HepG2 (cell line): Measurements from ENCODE around the gene NOTO. TPM values are rescaled to one million over a fixed set of nuclear protein-coding genes. Genes with fewer than 3 reads are reported as not detected.

ENCODE experiments used
- CENPBD1 ChIP-seq: sonication (generic); formaldehyde crosslinking; IDR thresholded peaks from 2 replicates; pipeline ENCODE4 v1.8.0; 2022; ENCODE audit warnings: missing genetic modification reagents, low read depth, mild to moderate bottlenecking, borderline replicate concordance
- E2F1 ChIP-seq: sonication (generic); formaldehyde crosslinking; IDR thresholded peaks from 2 replicates; pipeline ENCODE4 v1.5.0; 2020; ENCODE audit warnings: missing genetic modification reagents
- KAT2B ChIP-seq: fragments of 150-350 bp; IDR thresholded peaks from 2 replicates; pipeline ENCODE4 v1.6.1; 2014; ENCODE audit warnings: low read depth, low read length, borderline replicate concordance
- PHF5A ChIP-seq: IDR thresholded peaks from one replicate; pipeline ENCODE4 v1.6.1; 2018; ENCODE audit warnings: low read depth, missing genetic modification reagents; ENCODE audit not compliant: unreplicated experiment
- PLSCR1 ChIP-seq: sonication (generic); formaldehyde crosslinking; IDR thresholded peaks from 2 replicates; pipeline ENCODE4 v1.5.0; 2020; ENCODE audit warnings: missing genetic modification reagents, mild to moderate bottlenecking, borderline replicate concordance
- TOPORS ChIP-seq: sonication (generic); formaldehyde crosslinking; IDR thresholded peaks from 2 replicates; pipeline ENCODE4 v1.8.0; 2023; ENCODE audit warnings: mild to moderate bottlenecking, missing genetic modification reagents
- ZNF280B ChIP-seq: sonication (generic); formaldehyde crosslinking; IDR thresholded peaks from 2 replicates; pipeline ENCODE4 v1.5.0; 2020; ENCODE audit warnings: missing genetic modification reagents, mild to moderate bottlenecking, borderline replicate concordance
- ZNF281 ChIP-seq: sonication (generic); formaldehyde crosslinking; IDR thresholded peaks from 2 replicates; pipeline ENCODE4 v1.4.0; 2020; ENCODE audit warnings: missing genetic modification reagents, borderline replicate concordance
- ZNF354B ChIP-seq: sonication (generic); formaldehyde crosslinking; IDR thresholded peaks from 2 replicates; pipeline ENCODE4 v1.8.0; 2022; ENCODE audit warnings: mild to moderate bottlenecking, missing genetic modification reagents
- ZNF501 ChIP-seq: sonication (generic); formaldehyde crosslinking; IDR thresholded peaks from 2 replicates; pipeline ENCODE4 v1.5.1; 2020; ENCODE audit warnings: mild to moderate bottlenecking, moderate library complexity, missing genetic modification reagents
- ZNF543 ChIP-seq: sonication (generic); formaldehyde crosslinking; IDR thresholded peaks from 2 replicates; pipeline ENCODE4 v1.4.0; 2020; ENCODE audit warnings: mild to moderate bottlenecking, missing genetic modification reagents
- ZNF616 ChIP-seq: sonication (generic); formaldehyde crosslinking; IDR thresholded peaks from 2 replicates; pipeline ENCODE4 v1.5.0; 2020; ENCODE audit warnings: low read depth, mild to moderate bottlenecking, missing genetic modification reagents
- ZNF772 ChIP-seq: sonication (generic); formaldehyde crosslinking; IDR thresholded peaks from 2 replicates; pipeline ENCODE4 v1.5.0; 2020; ENCODE audit warnings: mild to moderate bottlenecking, missing genetic modification reagents
- ZNF792 ChIP-seq: IDR thresholded peaks from 2 replicates; pipeline ENCODE4 v1.6.1; 2016
- ZZZ3 ChIP-seq: sonication (generic); formaldehyde crosslinking; IDR thresholded peaks from 2 replicates; pipeline ENCODE4 v1.4.0; 2020; ENCODE audit warnings: missing genetic modification reagents, mild to moderate bottlenecking, borderline replicate concordance
- polyA plus RNA-seq, 8 experiments: library from polyadenylated mRNA; depleted of rRNA in 3 of 8; stranded (reverse) in 7 of 8; unstranded in 1 of 8; fragments of >200 nt; fragmentation: Illumina TruSeq in 4 of 8; extraction: Trizol in 4 of 8; gene quantifications; 2 replicates each; pipeline versions ENCODE4 v1.2.1 to v1.2.3, GENCODE V29; 2011 to 2016; ENCODE audit warnings: low read depth in 4 of 8, missing spikeins in 1 of 8, mixed read lengths in 1 of 8; ENCODE audit not compliant: insufficient read depth in 1 of 8
- total RNA-seq, 5 experiments: library from RNA; depleted of rRNA; stranded (reverse); fragments of >200 nt; fragmentation: Illumina TruSeq; extraction: Trizol; gene quantifications; 2 replicates each; pipeline ENCODE4 v1.2.3, GENCODE V29; 2016; ENCODE audit warnings: low read depth in 1 of 5
- TF ChIP-seq, protein P1 (sequence below): sonication (generic); formaldehyde crosslinking; IDR thresholded peaks from 2 replicates; pipeline ENCODE4 v1.4.0; 2020; ENCODE audit warnings: mild to moderate bottlenecking, missing genetic modification reagents, borderline replicate concordance

Gene NOTO
- total and polyA plus RNA-seq, 2 of the 13 experiments (the other 11 are each of a cell fraction or from before 2014, with no cell fraction given): not detected

DNA sequence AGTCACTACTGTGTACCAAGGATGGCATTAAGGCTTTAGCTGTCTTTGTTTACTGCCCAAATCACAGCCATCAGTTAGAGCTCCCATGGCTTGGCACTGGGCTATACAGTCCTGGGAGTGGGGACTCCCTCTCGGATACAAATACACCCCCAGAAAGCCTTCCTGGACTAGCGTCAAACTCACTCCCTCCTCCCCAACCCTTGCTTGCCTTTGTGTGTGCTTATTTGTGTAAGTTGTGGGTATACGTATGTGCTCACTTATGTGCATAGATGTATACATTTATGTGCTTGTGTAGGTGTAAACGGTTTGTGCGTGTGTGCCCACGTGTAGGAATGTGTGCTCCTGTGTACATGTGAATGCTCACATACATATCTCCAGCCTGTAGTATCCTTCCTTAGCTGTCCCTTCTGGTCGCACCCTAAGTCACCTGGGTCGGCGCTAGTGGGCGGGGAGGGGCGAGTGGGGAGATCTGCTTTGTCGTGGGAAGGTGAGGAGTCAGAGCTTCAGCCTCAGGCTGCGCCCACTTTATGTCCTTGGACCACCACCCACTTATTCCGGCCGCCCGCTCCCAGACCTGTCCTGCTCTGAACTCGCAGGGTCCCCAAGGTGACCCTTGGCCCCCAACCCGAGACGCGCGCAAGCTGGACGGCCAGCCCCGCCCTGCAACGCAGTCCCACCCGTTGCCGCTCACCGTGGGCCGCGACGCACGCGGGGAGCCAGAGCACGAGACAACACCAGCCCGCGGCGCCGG is 30.2 kb downstream of the NOTO start (continued):
- no peak; the same call in 1 of the 2 replicates for TF ChIP-seq ZNF280B (CRISPR knock-in tag)
- no peak for TF ChIP-seq E2F1 (CRISPR knock-in tag)
- no peak for TF ChIP-seq TOPORS (CRISPR knock-in tag)
- no peak for TF ChIP-seq PHF5A
- 0 out of 2 replicates have a peak, but pooled peaks have one; percentile 54 for TF ChIP-seq ZNF543 (CRISPR knock-in tag)
- TF ChIP-seq CENPBD1 (CRISPR knock-in tag): no peak
- TF ChIP-seq, protein P1, sequence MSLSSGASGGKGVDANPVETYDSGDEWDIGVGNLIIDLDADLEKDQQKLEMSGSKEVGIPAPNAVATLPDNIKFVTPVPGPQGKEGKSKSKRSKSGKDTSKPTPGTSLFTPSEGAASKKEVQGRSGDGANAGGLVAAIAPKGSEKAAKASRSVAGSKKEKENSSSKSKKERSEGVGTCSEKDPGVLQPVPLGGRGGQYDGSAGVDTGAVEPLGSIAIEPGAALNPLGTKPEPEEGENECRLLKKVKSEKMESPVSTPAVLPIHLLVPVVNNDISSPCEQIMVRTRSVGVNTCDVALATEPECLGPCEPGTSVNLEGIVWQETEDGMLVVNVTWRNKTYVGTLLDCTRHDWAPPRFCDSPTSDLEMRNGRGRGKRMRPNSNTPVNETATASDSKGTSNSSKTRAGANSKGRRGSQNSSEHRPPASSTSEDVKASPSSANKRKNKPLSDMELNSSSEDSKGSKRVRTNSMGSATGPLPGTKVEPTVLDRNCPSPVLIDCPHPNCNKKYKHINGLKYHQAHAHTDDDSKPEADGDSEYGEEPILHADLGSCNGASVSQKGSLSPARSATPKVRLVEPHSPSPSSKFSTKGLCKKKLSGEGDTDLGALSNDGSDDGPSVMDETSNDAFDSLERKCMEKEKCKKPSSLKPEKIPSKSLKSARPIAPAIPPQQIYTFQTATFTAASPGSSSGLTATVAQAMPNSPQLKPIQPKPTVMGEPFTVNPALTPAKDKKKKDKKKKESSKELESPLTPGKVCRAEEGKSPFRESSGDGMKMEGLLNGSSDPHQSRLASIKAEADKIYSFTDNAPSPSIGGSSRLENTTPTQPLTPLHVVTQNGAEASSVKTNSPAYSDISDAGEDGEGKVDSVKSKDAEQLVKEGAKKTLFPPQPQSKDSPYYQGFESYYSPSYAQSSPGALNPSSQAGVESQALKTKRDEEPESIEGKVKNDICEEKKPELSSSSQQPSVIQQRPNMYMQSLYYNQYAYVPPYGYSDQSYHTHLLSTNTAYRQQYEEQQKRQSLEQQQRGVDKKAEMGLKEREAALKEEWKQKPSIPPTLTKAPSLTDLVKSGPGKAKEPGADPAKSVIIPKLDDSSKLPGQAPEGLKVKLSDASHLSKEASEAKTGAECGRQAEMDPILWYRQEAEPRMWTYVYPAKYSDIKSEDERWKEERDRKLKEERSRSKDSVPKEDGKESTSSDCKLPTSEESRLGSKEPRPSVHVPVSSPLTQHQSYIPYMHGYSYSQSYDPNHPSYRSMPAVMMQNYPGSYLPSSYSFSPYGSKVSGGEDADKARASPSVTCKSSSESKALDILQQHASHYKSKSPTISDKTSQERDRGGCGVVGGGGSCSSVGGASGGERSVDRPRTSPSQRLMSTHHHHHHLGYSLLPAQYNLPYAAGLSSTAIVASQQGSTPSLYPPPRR (CRISPR knock-in tag): 0 out of 2 replicates have a peak, but pooled peaks have one; percentile 19
- TF ChIP-seq ZNF792 (CRISPR knock-in tag): no peak
- TF ChIP-seq PLSCR1 (CRISPR knock-in tag): no peak
- TF ChIP-seq ZNF616 (CRISPR knock-in tag): no peak
- no peak for TF ChIP-seq ZNF354B (CRISPR knock-in tag)
- no peak for TF ChIP-seq KAT2B
- TF ChIP-seq ZNF281 (CRISPR knock-in tag): no peak
- TF ChIP-seq ZNF772 (CRISPR knock-in tag): no peak
- TF ChIP-seq ZZZ3 (CRISPR knock-in tag): no peak
- TF ChIP-seq ZNF501 (CRISPR knock-in tag): no peak
